ENCODE measurements around the gene SYK.

DNA sequence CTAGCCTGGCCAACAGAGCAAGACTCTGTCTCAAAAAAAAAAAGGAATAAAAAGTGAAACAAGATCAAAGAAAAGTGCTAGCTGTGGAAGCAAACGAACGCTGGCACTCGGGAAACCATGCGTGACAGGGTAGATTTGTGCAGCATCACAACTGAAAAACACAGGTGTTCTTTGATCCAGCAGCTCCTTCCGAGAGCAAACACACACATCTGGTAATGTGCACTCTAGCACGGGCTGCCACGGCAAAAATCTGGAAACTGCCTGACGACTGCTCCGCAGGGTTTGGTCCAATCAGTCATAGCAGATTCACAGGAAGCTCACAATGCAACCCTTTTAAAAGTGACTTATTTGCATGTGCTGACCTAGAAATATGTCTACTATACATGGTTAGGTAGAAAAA lies 80.0 kb downstream of the SYK start:
- TF ChIP-seq CTCF (conservative IDR thresholded peaks at IDR 0.05 in 1 of 2, IDR thresholded peaks at IDR 0.05 in 1 of 2; ENCODE audit: low read depth in 1 of 2, low read length in 2 of 2) = no peak
- no peak for TF ChIP-seq EZH2 (IDR thresholded peaks at IDR 0.05; ENCODE audit: low read length, missing control alignments)
